OCI-LY7 (cell line): ENCODE measurements around the gene C6orf118. TPM values are rescaled to one million over a fixed set of nuclear protein-coding genes. Genes with fewer than 3 reads are reported as not detected.

ENCODE experiments used
- BruUV-seq: library from RNA; stranded (reverse); fragments of 400-500 nt; replicated peaks from 2 replicates; lab custom pipeline; 2021; lab: Mats Ljungman, UMichigan
- CTCF ChIA-PET: fragments of 300-600 bp; sonication (Branson Sonifier 250); formaldehyde crosslinking; loops from one replicate; lab custom pipeline; 2022; ENCODE audit warnings: antibody characterized with exemption; ENCODE audit not compliant: unreplicated experiment; lab: Charles Lee
- POLR2A ChIA-PET: fragments of 300-600 bp; sonication (Branson Sonifier 250); formaldehyde crosslinking; loops from one replicate; lab custom pipeline; 2022; ENCODE audit warnings: antibody characterized with exemption; lab: Charles Lee
- DNase-seq: peaks from one replicate; pipeline ENCODE4 v3.0.0-alpha.2; 2015; ENCODE audit warnings: low spot score
- H2AFZ ChIP-seq: fragments of 200-600 bp; sonication (generic), shearing (Covaris generic); 2 replicates; pipeline ENCODE4 v1.6.1; 2014; ENCODE audit warnings: mild to moderate bottlenecking, antibody characterized with exemption, low read length, moderate library complexity
- H3K27ac ChIP-seq: fragments of 200-600 bp; sonication (generic); 2 replicates; pipeline ENCODE4 v1.5.1; 2014; ENCODE audit warnings: mixed run types, low read depth, mild to moderate bottlenecking, moderate library complexity, low read length, inconsistent platforms; ENCODE audit not compliant: poor library complexity, severe bottlenecking
- H3K36me3 ChIP-seq: fragments of 200-600 bp; sonication (generic); 2 replicates; pipeline ENCODE4 v1.6.1; 2014; ENCODE audit warnings: mild to moderate bottlenecking, antibody characterized with exemption, low read length, moderate library complexity, mixed read lengths; ENCODE audit not compliant: insufficient read depth
- H3K4me1 ChIP-seq: fragments of 200-600 bp; sonication (generic); 2 replicates; pipeline ENCODE4 v1.5.1; 2014; ENCODE audit warnings: mild to moderate bottlenecking, low read length; ENCODE audit not compliant: insufficient read depth, poor library complexity, severe bottlenecking
- H3K4me2 ChIP-seq: fragments of 200-600 bp; sonication (generic); 2 replicates; pipeline ENCODE4 v1.6.1; 2014; ENCODE audit warnings: mild to moderate bottlenecking, low read length
- H3K4me3 ChIP-seq: fragments of 200-600 bp; sonication (generic); 2 replicates; pipeline ENCODE4 v1.5.1; 2014; ENCODE audit warnings: mild to moderate bottlenecking, low read depth, low read length; ENCODE audit not compliant: poor library complexity, severe bottlenecking
- H3K79me2 ChIP-seq: fragments of 200-600 bp; sonication (generic); 2 replicates; pipeline ENCODE4 v1.6.1; 2016; ENCODE audit warnings: low read depth, mild to moderate bottlenecking, low read length, moderate library complexity, mixed read lengths; ENCODE audit not compliant: insufficient read depth
- H3K9me2 ChIP-seq: fragments of 200-600 bp; sonication (generic); 2 replicates; pipeline ENCODE4 v1.6.1; 2016; ENCODE audit warnings: mild to moderate bottlenecking, low read length, mixed read lengths; ENCODE audit not compliant: insufficient read depth
- H3K9me3 ChIP-seq: fragments of 200-600 bp; sonication (generic); 2 replicates; pipeline ENCODE4 v1.6.1; 2014; ENCODE audit warnings: mild to moderate bottlenecking, mixed run types, low read length, mixed read lengths
- H4K20me1 ChIP-seq: fragments of 200-600 bp; sonication (generic); 2 replicates; pipeline ENCODE4 v1.6.1; 2014; ENCODE audit warnings: mild to moderate bottlenecking, antibody characterized with exemption, low read length, moderate library complexity, mixed read lengths; ENCODE audit not compliant: insufficient read depth
- EZH2phosphoT487 ChIP-seq: fragments of 200-600 bp; sonication (generic); IDR thresholded peaks from 2 replicates; pipeline ENCODE4 v1.6.1; 2018; ENCODE audit warnings: low read depth, borderline replicate concordance, mild to moderate bottlenecking, mixed run types, antibody characterized with exemption, low read length, moderate library complexity, mixed read lengths
- intact Hi-C: fragments of 100-400 bp; cut with micrococcal nuclease; formaldehyde crosslinking; loops from one replicate; pipeline ENCODE4 v1.10.0; 2022; ENCODE audit not compliant: unreplicated experiment
- total RNA-seq, 2 experiments: library from RNA; depleted of rRNA in 1 of 2; stranded (reverse); fragments of >200 nt in 1 of 2; shearing (Covaris generic) in 1 of 2; gene quantifications; 2 replicates each; pipeline ENCODE4 v1.2.3, GENCODE V29; 2014 to 2022
- TF ChIP-seq, protein P1 (sequence below): fragments of 200-600 bp; sonication (generic); conservative IDR thresholded peaks from 2 replicates; pipeline ENCODE4 v1.5.1; 2014; ENCODE audit warnings: mild to moderate bottlenecking, antibody characterized with exemption, low read length, moderate library complexity, mixed read lengths

C6orf118 gene
- total RNA-seq, 2 experiments from 2014 or later: not detected

DNA sequence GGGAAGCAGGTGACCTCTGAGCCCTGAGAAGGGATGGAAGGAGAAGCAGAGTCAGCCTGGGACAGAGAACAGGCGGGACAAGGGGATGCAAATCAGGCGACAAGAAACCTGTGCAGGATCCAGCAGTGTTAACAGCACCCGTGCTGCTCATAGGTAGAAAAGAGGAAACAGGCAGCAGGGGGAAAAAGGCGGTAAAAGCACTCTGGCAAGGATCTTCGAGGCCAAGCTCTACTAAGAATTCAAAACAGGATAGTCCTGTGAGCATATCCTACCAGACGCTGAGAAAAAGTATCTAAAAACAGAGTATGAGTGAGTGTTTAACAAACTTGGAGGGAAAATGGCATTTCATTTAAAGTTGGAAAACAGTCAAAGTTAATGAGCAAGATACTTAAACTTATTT, 16.7 kb downstream of the C6orf118 start:
- no TSS peak for BruUV-seq
- no peak overlapping the region for H2AFZ ChIP-seq
- H3K9me3 ChIP-seq: no peaks in the 10 kb centered on the region
- DNase-seq: no peak
- ChIA-PET POLR2A (no interaction called here), CTCF (no interaction called here)
- no peaks in the 10 kb centered on the region for H3K79me2 ChIP-seq
- no peaks in the 10 kb centered on the region for H4K20me1 ChIP-seq
- no peak overlapping the region for H3K27ac ChIP-seq
- H3K4me3 ChIP-seq: no peak overlapping the region
- H3K4me1 ChIP-seq: no peaks in the 10 kb centered on the region
- intact Hi-C loops: no loop called here
- TF ChIP-seq EZH2phosphoT487: no peak
- TF ChIP-seq, protein P1, sequence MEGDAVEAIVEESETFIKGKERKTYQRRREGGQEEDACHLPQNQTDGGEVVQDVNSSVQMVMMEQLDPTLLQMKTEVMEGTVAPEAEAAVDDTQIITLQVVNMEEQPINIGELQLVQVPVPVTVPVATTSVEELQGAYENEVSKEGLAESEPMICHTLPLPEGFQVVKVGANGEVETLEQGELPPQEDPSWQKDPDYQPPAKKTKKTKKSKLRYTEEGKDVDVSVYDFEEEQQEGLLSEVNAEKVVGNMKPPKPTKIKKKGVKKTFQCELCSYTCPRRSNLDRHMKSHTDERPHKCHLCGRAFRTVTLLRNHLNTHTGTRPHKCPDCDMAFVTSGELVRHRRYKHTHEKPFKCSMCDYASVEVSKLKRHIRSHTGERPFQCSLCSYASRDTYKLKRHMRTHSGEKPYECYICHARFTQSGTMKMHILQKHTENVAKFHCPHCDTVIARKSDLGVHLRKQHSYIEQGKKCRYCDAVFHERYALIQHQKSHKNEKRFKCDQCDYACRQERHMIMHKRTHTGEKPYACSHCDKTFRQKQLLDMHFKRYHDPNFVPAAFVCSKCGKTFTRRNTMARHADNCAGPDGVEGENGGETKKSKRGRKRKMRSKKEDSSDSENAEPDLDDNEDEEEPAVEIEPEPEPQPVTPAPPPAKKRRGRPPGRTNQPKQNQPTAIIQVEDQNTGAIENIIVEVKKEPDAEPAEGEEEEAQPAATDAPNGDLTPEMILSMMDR: no peak
- H3K36me3 ChIP-seq: no peaks in the 10 kb centered on the region
- H3K4me2 ChIP-seq: no peak overlapping the region
- no peaks in the 10 kb centered on the region for H3K9me2 ChIP-seq

DNA sequence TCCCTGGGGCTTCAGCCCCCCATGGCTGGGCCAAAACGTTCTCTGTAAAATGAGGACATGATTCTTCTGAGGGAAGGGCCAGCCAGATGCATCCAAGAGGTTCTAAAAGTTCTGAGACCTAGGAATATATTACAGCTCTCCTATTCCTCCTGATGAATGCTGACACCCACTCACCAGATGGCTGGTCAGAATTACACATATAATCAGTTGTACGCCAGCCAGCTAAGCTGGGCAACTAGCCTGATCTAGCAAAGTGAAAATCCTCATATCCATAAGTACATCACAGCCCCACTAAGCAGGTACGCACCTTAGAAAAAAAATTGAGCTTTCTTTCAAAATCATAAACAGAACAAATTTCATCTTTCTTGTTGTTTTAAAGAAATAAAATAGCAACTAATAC, 34.8 kb downstream of the C6orf118 start:
- no peak for DNase-seq
- intact Hi-C loops: loop anchor here (10.0 kb wide), 1 partner anchor 800 kb away; no protein-coding TSS in a partner anchor
- Histone ChIP-seq H3K9me2 (no peaks in the 10 kb centered on the region), H4K20me1 (no peaks in the 10 kb centered on the region), H3K4me1 (no peaks in the 10 kb centered on the region), H3K4me2 (no peak overlapping the region), H3K9me3 (no peaks in the 10 kb centered on the region), H3K27ac (no peak overlapping the region), H3K4me3 (no peak overlapping the region), H2AFZ (no peak overlapping the region), H3K79me2 (no peaks in the 10 kb centered on the region), H3K36me3 (no peaks in the 10 kb centered on the region)
- TF ChIP-seq, protein P1: no peak
- no peak for TF ChIP-seq EZH2phosphoT487
- POLR2A ChIA-PET: no interaction called here
- BruUV-seq: no TSS peak
- CTCF ChIA-PET: no interaction called here

DNA sequence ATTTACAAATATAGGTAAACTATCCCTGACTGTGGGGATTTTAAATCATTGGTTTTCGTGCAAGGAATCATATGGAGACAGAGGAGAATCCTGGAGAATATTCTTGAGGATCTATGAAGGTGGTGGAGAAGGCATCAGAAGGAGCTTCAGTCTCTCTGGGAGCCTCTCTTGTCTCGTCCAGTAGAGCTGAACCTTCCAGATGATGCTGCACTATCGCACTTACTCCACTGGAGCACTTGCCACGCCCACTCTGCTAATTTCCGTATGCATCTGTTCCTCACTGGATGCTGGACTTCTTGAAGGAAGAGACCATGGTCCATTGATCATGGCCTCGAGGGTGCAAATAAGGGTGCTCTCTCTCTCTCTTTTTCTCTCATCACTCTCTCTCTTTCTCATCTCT, 36.8 kb downstream of the C6orf118 start:
- BruUV-seq: no TSS peak
- Histone ChIP-seq H2AFZ (no peak overlapping the region), H3K4me3 (no peak overlapping the region), H3K9me2 (no peaks in the 10 kb centered on the region), H3K27ac (no peak overlapping the region), H3K36me3 (no peaks in the 10 kb centered on the region), H3K4me2 (no peak overlapping the region), H3K79me2 (no peaks in the 10 kb centered on the region), H4K20me1 (no peaks in the 10 kb centered on the region), H3K9me3 (no peaks in the 10 kb centered on the region), H3K4me1 (no peaks in the 10 kb centered on the region)
- no peak for DNase-seq
- ChIA-PET CTCF (no interaction called here), POLR2A (no interaction called here)
- TF ChIP-seq, protein P1: no peak
- no peak for TF ChIP-seq EZH2phosphoT487
- intact Hi-C loops: loop anchor here (10.0 kb wide), 1 partner anchor 802 kb away; no protein-coding TSS in a partner anchor
